Testis (tissue), 2 donors: Measurements from ENCODE around the gene PGAM2.

Experiments
- CTCF ChIP-seq, 3 experiments: fragments of 450-650 bp in 2 of 3; fragments of 200-600 bp in 1 of 3; sonication (generic) in 1 of 3; IDR thresholded peaks; one replicate each; pipeline ENCODE4 v1.5.1; 2016 to 2019; ENCODE audit warnings: antibody characterized with exemption in 3 of 3, mild to moderate bottlenecking in 2 of 3, moderate library complexity in 1 of 3
- POLR2A ChIP-seq: fragments of 450-650 bp; IDR thresholded peaks from one replicate; pipeline ENCODE4 v1.6.1; 2017; ENCODE audit warnings: antibody characterized with exemption, mild to moderate bottlenecking, moderate library complexity

GRCh38 chr7:44100458-44101302, 35.3 kb upstream of the PGAM2 start:
- TF ChIP-seq CTCF (IDR thresholded peaks at IDR 0.05) (no peak), POLR2A (no peak)
